Psoas muscle (tissue), 8 donors: Measurements from ENCODE around the gene ADCY10. TPM values are rescaled to one million over a fixed set of nuclear protein-coding genes. Genes with fewer than 3 reads are reported as not detected.
"Not testable (repeated sequence)": the region's sequence is repeated elsewhere in the genome, so short reads cannot be mapped to it uniquely, and the experiment has no call there.

Experiments
- ATAC-seq, 4 donors: fragments of 200-7000 bp; cut with Tn5 transposase; one replicate each; pipeline ENCODE4 v1.9.1; 2020; ENCODE audit warnings: moderate library complexity in 3 of 4, mild to moderate bottlenecking in 2 of 4
- DNase-seq, 2 donors: peaks; one replicate each; pipeline ENCODE4 v3.0.0-alpha.2; 2020
- H3K27ac ChIP-seq: fragments of 200-600 bp; one replicate; pipeline ENCODE4 v1.8.0; 2022
- H3K27me3 ChIP-seq, 3 donors: fragments of 200-600 bp in 1 of 3; one replicate each; pipeline versions ENCODE4 v1.6.1 to v1.8.0; 2013 to 2022; ENCODE audit warnings: low read length in 2 of 3, mild to moderate bottlenecking in 2 of 3, moderate library complexity in 1 of 3; ENCODE audit not compliant: insufficient read depth in 3 of 3
- H3K36me3 ChIP-seq, 2 donors: fragments of 200-600 bp in 1 of 2; one replicate each; pipeline versions ENCODE4 v1.6.1 to v1.8.0; 2013 to 2022; ENCODE audit warnings: low read depth in 1 of 2, mild to moderate bottlenecking in 1 of 2, moderate library complexity in 1 of 2; ENCODE audit not compliant: insufficient read depth in 1 of 2
- H3K4me1 ChIP-seq: fragments of 200-600 bp; one replicate; pipeline ENCODE4 v1.8.0; 2022
- H3K4me3 ChIP-seq: fragments of 200-600 bp; one replicate; pipeline ENCODE4 v1.8.0; 2022; ENCODE audit warnings: mild to moderate bottlenecking
- H3K9me3 ChIP-seq: fragments of 200-600 bp; one replicate; pipeline ENCODE4 v1.8.0; 2022
- CTCF ChIP-seq: fragments of 200-600 bp; IDR thresholded peaks from one replicate; pipeline ENCODE4 v1.8.0; 2022; ENCODE audit warnings: antibody characterized with exemption
- WGBS, 3 donors: extraction: QIAGEN DNeasy Blood & Tissue Kit; methylation state at CpG; one replicate each; pipeline versions ENCODE4 v1.1.6 to v1.1.7; 2013; 5-methylcytosine and 5-hydroxymethylcytosine counted together
- intact Hi-C, 2 donors: fragments of 100-400 bp; cut with DNase I; formaldehyde crosslinking; loops; one replicate each; pipeline versions ENCODE4 v1.11.0 to v1.14.2; 2022
- polyA plus RNA-seq, 3 donors: library from polyadenylated mRNA; stranded (reverse); fragments of 200-250 nt; gene quantifications; one replicate each; pipeline ENCODE4 v1.2.3, GENCODE V29; 2013
- total RNA-seq, 4 donors: library from RNA; stranded (reverse); fragmentation: NEBNext Ultra II Directional in 2 of 4; extraction: Animal tissue kit (Norgen Biotek cat#: 25700) in 2 of 4; gene quantifications; one replicate each; pipeline versions ENCODE4 v1.2.1 to v1.2.4, GENCODE V29; 2021 to 2023
- donor health status: healthy with polysubstance abuse.
- donor health status: DM: no; HTN: no; CAD: no; lungs with moderate emphysema.
- donor health status: Bipolar disorder and iron deficiency.
- donor health status: healthy.
- donor health status: DM: yes; HTN: yes; CAD: no.
- donor health status: DM: no; HTN: no; CAD: no.
- donor health status: DM: no; HTN: no; CAD: no.
- donor health status: DM: yes; HTN: yes; CAD: no.

The ADCY10 gene
- total and polyA plus RNA-seq, 7 donors = 0.01 to 0.54 (median 0.17) TPM

GRCh38 chr1:167864392-167865032, 49.4 kb downstream of the ADCY10 start:
- no peak for TF ChIP-seq CTCF
- DNase-seq = no peak
- ATAC-seq = no peak
- H3K4me1 ChIP-seq = no peaks in the 10 kb centered on the region
- H3K27ac ChIP-seq = no peak overlapping the region
- intact Hi-C loops = no loop called here
- H3K27me3 ChIP-seq = no peaks in the 10 kb centered on the region
- WGBS, 3 donors = 77 to 82% (median 78%) methylated on average over 6 of the region's 6 CpGs
- no peak overlapping the region for H3K4me3 ChIP-seq
- H3K9me3 ChIP-seq = no peaks in the 10 kb centered on the region
- H3K36me3 ChIP-seq = no peaks in the 10 kb centered on the region

- no peaks in the 10 kb centered on the region for H3K9me3 ChIP-seq
- H3K27me3 ChIP-seq = no peaks in the 10 kb centered on the region
- no peaks in the 10 kb centered on the region for H3K4me1 ChIP-seq
- DNase-seq (no peak), ATAC-seq (no peak)
- no peak overlapping the region for H3K4me3 ChIP-seq
- TF ChIP-seq CTCF = no peak
- WGBS, 3 donors = 96% methylated on average over 5 of the region's 5 CpGs
- H3K27ac ChIP-seq = no peak overlapping the region
- H3K36me3 ChIP-seq = no peaks in the 10 kb centered on the region
- intact Hi-C loops = no loop called here
Measured at GRCh38 chr1:167863921-167864279, 50.0 kb downstream of the ADCY10 start.

- DNase-seq, H3K4me3 ChIP-seq, H3K27ac ChIP-seq, intact Hi-C loops, ATAC-seq, H3K4me1 ChIP-seq, H3K27me3 ChIP-seq, H3K36me3 ChIP-seq, H3K9me3 ChIP-seq: not testable (repeated sequence)
- 93 to 95% (median 93%) methylated on average over 26 of the region's 26 CpGs for WGBS, 3 donors
Measured at GRCh38 chr1:167863191-167863920, 50.6 kb downstream of the ADCY10 start.

- Histone ChIP-seq H3K27ac (no peak overlapping the region), H3K4me3 (no peak overlapping the region), H3K27me3 (no peaks in the 10 kb centered on the region), H3K36me3 (no peaks in the 10 kb centered on the region), H3K9me3 (no peaks in the 10 kb centered on the region), H3K4me1 (no peaks in the 10 kb centered on the region)
- no peak for ATAC-seq
- intact Hi-C loops = no loop called here
- 98 to 100% (median 100%) methylated on average over 1 of the region's 1 CpG for WGBS, 3 donors
- no peak for DNase-seq
- TF ChIP-seq CTCF = no peak
Measured at GRCh38 chr1:167862432-167863076, 51.4 kb downstream of the ADCY10 start.

- intact Hi-C loops = no loop called here
- ATAC-seq (no peak), DNase-seq (no peak)
- Histone ChIP-seq H3K9me3 (no peaks in the 10 kb centered on the region), H3K27me3 (no peaks in the 10 kb centered on the region), H3K27ac (no peak overlapping the region), H3K36me3 (no peaks in the 10 kb centered on the region), H3K4me3 (no peak overlapping the region), H3K4me1 (no peaks in the 10 kb centered on the region)
- TF ChIP-seq CTCF = no peak
- WGBS, 3 donors = 79 to 81% (median 80%) methylated on average over 8 of the region's 8 CpGs
Measured at GRCh38 chr1:167861664-167862381, 52.1 kb downstream of the ADCY10 start.
